Caco-2 (cell line): ENCODE data around the gene AMIGO2. TPM values are rescaled to one million over a fixed set of nuclear protein-coding genes. Genes with fewer than 3 reads are reported as not detected.

Experiments
- BruUV-seq: library from RNA; stranded (reverse); fragments of 400-500 nt; replicated peaks from 2 replicates; lab custom pipeline; 2021; lab: Mats Ljungman, UMichigan
- CTCF ChIA-PET: fragments of 300-600 bp; sonication (Branson Sonifier 250); formaldehyde crosslinking; loops from one replicate; lab custom pipeline; 2022; ENCODE audit warnings: antibody characterized with exemption; lab: Charles Lee
- POLR2A ChIA-PET: fragments of 300-600 bp; sonication (Branson Sonifier 250); formaldehyde crosslinking; loops from one replicate; lab custom pipeline; 2022; ENCODE audit warnings: antibody characterized with exemption; lab: Charles Lee
- DNase-seq, 2 experiments: peaks; one replicate each; pipeline versions ENCODE4 v3.0.0 to v3.0.0-alpha.2; 2020 to 2022
- H3K27me3 ChIP-seq: replicated peaks from 2 replicates; pipeline ENCODE4 v1.6.0; 2011; ENCODE audit warnings: low read length; ENCODE audit not compliant: control insufficient read depth, insufficient read depth
- H3K36me3 ChIP-seq: 2 replicates; pipeline ENCODE4 v1.5.1; 2011; ENCODE audit warnings: low read length; ENCODE audit not compliant: control insufficient read depth, insufficient read depth
- H3K4me1 ChIP-seq: fragments of 250-450 bp; sonication (Bioruptor Pico); 2 replicates; pipeline ENCODE4 v1.5.1; 2020; ENCODE audit warnings: mild to moderate bottlenecking
- H3K4me3 ChIP-seq: 2 replicates; pipeline ENCODE4 v1.5.1; 2011; ENCODE audit warnings: low read depth, mild to moderate bottlenecking, control low read depth, low read length
- H3K9me3 ChIP-seq: fragments of 250-450 bp; sonication (Bioruptor Pico); 2 replicates; pipeline ENCODE4 v1.5.1; 2020; ENCODE audit warnings: mild to moderate bottlenecking, moderate library complexity
- H3K27ac Mint-ChIP-seq: one replicate; pipeline ENCODE4 v1.8.0; 2022; ENCODE audit warnings: mixed read lengths; ENCODE audit not compliant: unreplicated experiment
- H3K27me3 Mint-ChIP-seq: one replicate; pipeline ENCODE4 v1.8.0; 2022; ENCODE audit warnings: mixed read lengths; ENCODE audit not compliant: insufficient read depth, unreplicated experiment
- H3K36me3 Mint-ChIP-seq: one replicate; pipeline ENCODE4 v1.8.0; 2022; ENCODE audit warnings: mild to moderate bottlenecking, mixed read lengths; ENCODE audit not compliant: insufficient read depth, unreplicated experiment
- H3K4me1 Mint-ChIP-seq: one replicate; pipeline ENCODE4 v1.8.0; 2022; ENCODE audit warnings: low read depth, mixed read lengths; ENCODE audit not compliant: unreplicated experiment
- H3K4me3 Mint-ChIP-seq: one replicate; pipeline ENCODE4 v1.8.0; 2022; ENCODE audit warnings: mild to moderate bottlenecking, moderate library complexity, mixed read lengths; ENCODE audit not compliant: unreplicated experiment
- H3K9me3 Mint-ChIP-seq: one replicate; pipeline ENCODE4 v1.8.0; 2022; ENCODE audit warnings: mixed read lengths; ENCODE audit not compliant: unreplicated experiment
- CTCF ChIP-seq, 2 experiments: fragments of 200-600 bp in 1 of 2; IDR thresholded peaks; 1 replicate in 1 of 2; 2 replicates in 1 of 2; pipeline versions ENCODE4 v1.5.1 to v1.8.0; 2011 to 2022; ENCODE audit warnings: antibody characterized with exemption in 1 of 2, control low read depth in 1 of 2, inconsistent platforms in 1 of 2, low read depth in 1 of 2, low read length in 1 of 2, mild to moderate bottlenecking in 1 of 2, moderate library complexity in 1 of 2; ENCODE audit not compliant: insufficient read depth in 1 of 2, severe bottlenecking in 1 of 2, unreplicated experiment in 1 of 2
- intact Hi-C: fragments of 100-400 bp; cut with micrococcal nuclease; formaldehyde crosslinking; loops from one replicate; pipeline ENCODE4 v1.10.0; 2022; ENCODE audit not compliant: unreplicated experiment
- total RNA-seq: library from RNA; stranded (reverse); gene quantifications from 2 replicates; pipeline ENCODE4 v1.2.3, GENCODE V29; 2022

Gene AMIGO2
- total RNA-seq, 1 experiment from 2014 or later = 1.6 TPM

GRCh38 chr12:47048541-47048940 lies 31.2 kb downstream of the AMIGO2 start:
- POLR2A ChIA-PET = no interaction called here
- Histone ChIP-seq H3K27me3 (no peaks in the 10 kb centered on the region), H3K9me3 (peaks cover 22% of the 10 kb centered on the region), H3K36me3 (no peaks in the 10 kb centered on the region), H3K4me1 (no peaks in the 10 kb centered on the region), H3K4me3 (no peak overlapping the region)
- no peak overlapping the region for H3K27ac Mint-ChIP-seq
- no peak for TF ChIP-seq CTCF (IDR thresholded peaks at IDR 0.05; ENCODE audit: insufficient read depth in 1 of 2, low read depth in 1 of 2, low read length in 1 of 2, severe bottlenecking in 1 of 2, unreplicated experiment in 1 of 2)
- no peaks in the 10 kb centered on the region for H3K27me3 Mint-ChIP-seq
- no peaks in the 10 kb centered on the region for H3K4me1 Mint-ChIP-seq
- BruUV-seq = no TSS peak
- no peak overlapping the region for H3K4me3 Mint-ChIP-seq
- DNase-seq = no peak
- H3K36me3 Mint-ChIP-seq = no peaks in the 10 kb centered on the region
- CTCF ChIA-PET = no interaction called here
- peaks cover 16% of the 10 kb centered on the region for H3K9me3 Mint-ChIP-seq
- intact Hi-C loops = no loop called here

- Mint-ChIP-seq H3K9me3 (peaks cover 48% of the 10 kb centered on the region), H3K4me1 (peaks cover 25% of the 10 kb centered on the region), H3K4me3 (no peak overlapping the region), H3K27ac (no peak overlapping the region), H3K27me3 (no peaks in the 10 kb centered on the region), H3K36me3 (peaks cover 7% of the 10 kb centered on the region)
- Histone ChIP-seq H3K9me3 (peaks cover 20% of the 10 kb centered on the region), H3K36me3 (no peaks in the 10 kb centered on the region), H3K4me3 (no peak overlapping the region), H3K4me1 (peaks cover 21% of the 10 kb centered on the region), H3K27me3 (no peaks in the 10 kb centered on the region)
- ChIA-PET CTCF (no interaction called here), POLR2A (no interaction called here)
- intact Hi-C loops = no loop called here
- DNase-seq = no peak
- TF ChIP-seq CTCF (IDR thresholded peaks at IDR 0.05; ENCODE audit: insufficient read depth in 1 of 2, low read depth in 1 of 2, low read length in 1 of 2, severe bottlenecking in 1 of 2, unreplicated experiment in 1 of 2) = no peak
- no TSS peak for BruUV-seq
Observed at GRCh38 chr12:47041327-47041726, 38.4 kb downstream of the AMIGO2 start.

- no peaks in the 10 kb centered on the region for H3K27me3 ChIP-seq
- Mint-ChIP-seq H3K27me3 (no peaks in the 10 kb centered on the region), H3K4me1 (peaks cover 40% of the 10 kb centered on the region), H3K9me3 (peaks cover 52% of the 10 kb centered on the region), H3K4me3 (no peak overlapping the region), H3K36me3 (peaks cover 7% of the 10 kb centered on the region), H3K27ac (no peak overlapping the region)
- no peaks in the 10 kb centered on the region for H3K36me3 ChIP-seq
- H3K4me3 ChIP-seq = no peak overlapping the region
- POLR2A ChIA-PET = no interaction called here
- no peak for TF ChIP-seq CTCF (IDR thresholded peaks at IDR 0.05; ENCODE audit: insufficient read depth in 1 of 2, low read depth in 1 of 2, low read length in 1 of 2, severe bottlenecking in 1 of 2, unreplicated experiment in 1 of 2)
- DNase-seq = no peak
- H3K9me3 ChIP-seq = peaks cover 20% of the 10 kb centered on the region
- BruUV-seq = no TSS peak
- intact Hi-C loops = no loop called here
- H3K4me1 ChIP-seq = peaks cover 27% of the 10 kb centered on the region
- CTCF ChIA-PET = no interaction called here
Observed at GRCh38 chr12:47039756-47040155, 40.0 kb downstream of the AMIGO2 start.
